HG02852 (cell line): ENCODE results near the gene PRICKLE1.

ENCODE experiments used
- ATAC-seq: cut with Tn5 transposase; IDR thresholded peaks from one replicate; pipeline ENCODE4 v1.9.1; 2021; ENCODE audit warnings: mild to moderate bottlenecking, moderate library complexity; ENCODE audit not compliant: unreplicated experiment

PRICKLE1 gene

DNA sequence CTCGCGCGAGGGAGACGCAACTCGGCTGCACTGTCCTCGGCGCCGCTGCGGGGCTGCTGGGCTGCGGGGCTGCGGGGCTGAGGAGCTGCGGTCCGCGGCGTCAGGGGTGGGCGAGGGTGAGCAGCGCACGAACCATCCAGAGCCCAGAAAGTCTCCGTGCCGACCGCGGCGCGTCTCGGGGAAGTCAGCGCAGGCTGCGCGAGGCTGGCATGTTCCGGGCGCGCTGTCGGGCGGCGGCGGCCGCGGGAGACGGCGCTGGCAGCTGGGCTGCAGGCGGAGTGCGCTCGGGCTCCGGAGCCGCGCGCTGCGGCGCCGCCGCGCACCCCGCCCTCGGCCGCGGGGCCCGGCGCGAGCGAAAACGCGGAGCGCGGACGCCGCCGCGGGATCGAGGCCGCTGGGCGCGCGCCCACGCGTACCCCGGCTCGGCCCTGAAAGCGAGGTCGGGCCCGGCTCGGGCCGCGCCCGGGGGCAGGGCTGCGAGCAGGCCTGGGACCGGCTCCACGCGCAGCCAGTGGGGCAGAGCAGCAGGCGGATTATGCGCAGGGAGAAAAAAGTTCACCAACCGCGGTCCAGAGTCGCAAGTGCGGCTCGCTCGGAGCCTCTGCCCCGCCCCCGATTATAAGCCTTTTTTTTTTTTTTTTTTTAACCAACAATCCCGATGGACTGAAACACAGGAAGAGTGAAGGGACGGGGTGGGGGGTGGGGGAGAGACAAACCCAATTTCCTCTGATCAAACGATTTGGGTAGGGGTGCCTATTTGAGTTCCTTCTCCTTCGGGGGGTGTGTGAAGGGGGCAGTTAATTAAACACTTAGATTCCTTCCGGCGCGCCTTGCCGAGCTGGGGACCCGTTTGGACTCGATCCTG, at the start of gene PRICKLE1:
Gene PRICKLE1, minus strand, starts transcription at position 282 of the 865 bp plus-strand sequence. CDS start 117,230 bp downstream, outside the sequence.
- ATAC-seq: peak; percentile 77

DNA sequence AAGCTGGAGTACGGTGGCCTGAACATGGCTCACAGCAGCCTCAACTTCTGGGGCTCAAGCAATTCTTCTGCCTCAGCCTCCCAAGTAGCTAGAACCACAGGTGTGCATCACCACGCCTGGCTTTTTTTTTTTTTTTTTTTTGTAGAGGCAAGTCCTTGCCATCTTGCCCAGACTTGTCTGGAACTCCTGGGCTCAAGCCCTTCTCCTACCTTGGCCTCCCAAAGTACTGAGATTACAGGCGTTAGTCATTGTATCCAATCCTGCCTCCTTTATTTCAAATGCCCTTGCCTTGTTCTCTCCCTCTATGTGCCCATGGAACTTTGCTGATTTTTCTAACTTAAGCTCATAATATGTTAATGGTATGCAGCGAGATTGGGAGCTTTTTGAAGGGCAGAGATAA, 49.2 kb upstream of the PRICKLE1 start:
- ATAC-seq: no peak

DNA sequence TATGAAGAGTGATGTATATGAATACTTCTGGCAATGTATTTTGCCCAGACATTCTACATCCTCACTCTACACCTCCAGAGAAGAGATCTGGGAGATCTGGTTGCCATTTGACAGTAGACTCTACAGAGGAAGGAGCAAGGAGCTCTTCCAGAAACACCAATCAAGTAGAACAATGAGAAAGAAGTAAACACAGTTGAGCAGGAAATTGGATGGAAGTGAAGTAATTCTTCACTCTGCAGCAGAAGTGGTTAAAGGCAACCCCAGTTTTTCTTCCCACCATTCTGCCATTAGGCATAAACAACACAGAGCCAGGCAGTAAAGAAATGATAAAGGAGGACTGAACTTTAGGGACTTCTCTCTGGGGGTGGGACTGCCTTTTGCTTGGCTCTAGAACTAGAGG, 48.5 kb upstream of the PRICKLE1 start:
- ATAC-seq: no peak

DNA sequence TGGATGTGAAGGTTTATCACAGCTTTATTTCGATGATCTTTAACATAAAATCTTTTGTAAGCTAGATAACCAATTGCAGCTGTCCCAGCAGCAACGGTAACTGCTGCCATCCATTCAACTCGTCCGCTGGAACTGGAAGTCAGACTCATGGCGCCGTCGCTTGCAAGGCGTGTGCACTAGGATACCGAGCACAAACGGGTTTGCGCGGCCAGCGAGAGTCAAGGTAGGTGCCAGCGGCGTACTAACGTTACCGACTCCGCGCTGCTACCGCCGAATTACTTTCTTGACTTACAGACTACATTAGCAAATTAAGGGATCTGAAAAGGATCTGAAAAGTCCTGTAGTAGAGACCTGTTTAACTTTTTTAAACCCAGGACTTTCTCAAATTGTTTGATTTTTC, 47.4 kb upstream of the PRICKLE1 start:
- no peak for ATAC-seq

DNA sequence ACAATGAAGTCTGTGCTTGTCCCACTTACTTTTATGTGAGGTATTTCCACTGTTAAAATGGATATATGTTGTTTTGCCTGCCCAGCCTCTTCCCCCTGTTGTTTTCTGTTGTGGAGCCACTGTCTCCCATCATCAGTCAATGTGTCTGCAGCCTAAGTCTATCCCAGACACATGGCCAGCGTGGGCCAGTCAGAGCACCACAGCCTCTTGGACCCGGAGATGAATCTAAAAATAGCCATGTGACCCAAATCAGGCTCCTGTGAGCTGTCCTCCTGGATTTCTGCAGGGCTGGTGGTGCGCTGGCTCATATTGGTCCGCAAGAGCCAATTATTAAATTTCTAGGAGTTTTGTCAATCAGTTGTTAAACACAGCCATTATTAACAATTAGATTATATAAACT, 44.0 kb upstream of the PRICKLE1 start:
- ATAC-seq: no peak

DNA sequence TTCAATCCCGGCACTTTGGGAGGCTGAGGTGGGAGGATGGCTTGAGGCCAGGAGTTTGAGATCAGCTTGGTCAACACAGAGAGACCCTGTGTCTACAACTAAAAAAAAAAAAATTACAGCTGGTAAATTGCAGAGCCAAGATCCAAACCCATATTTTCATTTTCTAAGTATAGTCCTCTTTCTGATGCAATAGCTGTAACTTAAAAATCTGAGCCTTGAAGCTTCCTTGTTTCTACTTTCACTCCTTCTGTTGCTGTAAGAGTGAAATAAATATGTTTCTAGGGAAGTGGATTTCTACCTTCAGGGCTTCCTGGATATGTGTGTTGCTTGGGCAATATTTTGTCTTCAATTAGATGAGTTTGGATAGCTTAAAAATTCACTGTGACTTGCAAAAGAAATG, 42.0 kb upstream of the PRICKLE1 start:
- ATAC-seq: no peak

DNA sequence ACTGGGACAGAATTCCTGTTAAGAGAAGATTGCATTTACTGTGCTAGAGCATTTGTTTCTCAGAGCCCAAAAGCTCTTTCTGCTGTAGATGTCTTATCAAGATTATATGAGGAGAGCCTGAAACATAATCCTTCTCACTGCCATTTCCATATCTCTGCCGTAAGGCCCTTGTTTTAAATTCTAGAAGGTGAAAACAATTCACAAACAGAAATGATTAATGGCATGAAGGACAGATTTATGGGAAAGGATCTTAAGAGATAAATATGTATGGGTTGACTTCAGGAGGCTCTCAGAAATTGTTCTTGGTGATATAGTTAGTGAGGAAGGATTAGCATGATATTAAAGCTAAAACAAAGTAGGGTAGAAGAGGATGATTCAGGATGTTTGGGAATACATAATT, 40.8 kb upstream of the PRICKLE1 start:
- ATAC-seq: no peak

DNA sequence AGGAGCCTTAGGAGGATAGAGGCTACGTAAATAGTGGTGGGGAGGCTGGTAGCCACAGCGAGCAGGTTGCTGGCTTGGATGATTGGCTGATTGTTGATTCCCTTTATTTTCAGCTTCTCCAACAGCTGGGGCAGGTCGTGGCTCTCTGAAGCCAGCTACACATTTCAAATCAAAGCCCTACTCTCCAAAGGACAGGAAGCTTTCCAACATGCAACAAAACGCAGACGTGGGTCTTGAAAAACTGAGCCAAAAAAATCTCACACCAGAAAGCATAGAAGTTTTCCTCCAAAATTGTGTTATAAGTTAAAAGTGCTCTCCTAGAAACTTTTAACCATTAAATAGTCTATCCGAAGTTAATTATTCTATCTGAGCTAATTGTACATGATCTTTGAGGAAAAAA, 37.6 kb upstream of the PRICKLE1 start:
- no peak for ATAC-seq

DNA sequence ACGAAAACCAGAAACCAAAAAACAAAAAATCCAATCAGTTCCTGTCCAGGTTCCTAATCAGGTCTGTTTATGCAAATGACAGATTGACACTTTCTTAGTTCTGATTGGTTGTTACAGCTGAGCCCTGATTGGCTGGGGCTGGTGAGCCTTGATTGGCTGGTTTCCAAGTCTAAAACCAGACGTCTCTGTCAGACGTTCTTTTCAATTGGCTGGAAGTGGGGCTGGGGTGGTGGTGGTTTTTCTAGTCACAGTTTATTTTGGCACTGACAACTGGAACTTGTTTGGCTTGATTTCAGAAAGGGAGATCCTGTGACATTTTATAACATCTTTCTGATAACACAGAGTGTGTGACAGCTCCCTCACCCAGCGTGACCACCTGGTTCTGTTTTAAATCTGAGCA, 36.1 kb upstream of the PRICKLE1 start:
- no peak for ATAC-seq

DNA sequence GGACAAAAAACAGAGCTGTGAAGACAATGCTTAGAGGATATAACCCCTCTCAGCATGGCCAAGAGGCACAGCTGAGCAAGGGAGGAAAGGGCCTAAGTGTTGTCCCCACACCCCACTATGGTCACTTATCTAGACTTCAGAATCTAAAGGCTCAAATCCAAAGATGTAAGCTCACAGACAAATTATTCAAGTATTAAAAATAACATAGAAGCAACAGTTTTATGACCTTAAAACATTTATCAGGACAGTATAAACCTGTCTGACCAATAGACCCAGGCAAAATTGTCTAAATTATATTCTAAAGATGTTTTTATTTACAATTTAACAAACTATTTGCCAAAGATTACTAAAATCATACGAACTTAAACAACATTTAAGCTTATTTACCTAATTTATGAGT, 28.1 kb upstream of the PRICKLE1 start:
- no peak for ATAC-seq

DNA sequence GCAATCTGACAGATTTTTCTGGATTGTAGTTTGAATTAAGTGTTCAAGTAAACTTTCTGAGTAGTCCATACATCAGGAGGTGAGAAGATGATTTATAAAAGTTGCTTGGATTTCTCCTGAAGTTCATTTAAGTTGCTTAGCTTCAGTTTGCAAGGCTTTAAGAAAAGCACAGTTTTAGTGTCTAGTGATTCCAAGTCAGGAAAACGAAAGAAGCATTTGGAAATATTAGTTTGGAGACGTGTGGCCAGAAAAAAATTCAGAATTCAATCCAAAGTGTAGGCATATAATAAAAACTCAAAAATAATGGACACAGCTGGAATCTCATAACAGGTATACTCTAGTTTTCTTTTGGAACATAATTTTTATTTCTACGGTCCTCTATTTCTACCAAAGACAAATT, 25.5 kb upstream of the PRICKLE1 start:
- ATAC-seq: no peak

DNA sequence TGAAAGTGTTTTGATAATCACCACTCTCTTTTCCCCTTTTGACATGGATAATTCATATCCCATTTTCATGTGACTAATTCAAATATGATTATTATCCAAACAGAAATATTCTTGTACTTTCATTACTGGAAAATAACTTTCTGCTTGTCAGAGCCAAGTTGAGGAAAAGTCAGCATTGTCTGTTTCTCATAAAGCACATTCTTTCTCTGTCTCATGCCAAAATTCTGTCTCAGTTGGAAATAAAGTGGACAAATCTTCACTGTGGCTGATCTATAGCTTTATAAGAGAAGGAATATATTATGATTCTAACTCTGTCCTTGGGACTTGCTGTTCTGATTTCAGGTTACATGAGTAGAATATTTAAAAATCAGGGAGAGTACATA, 22.7 kb upstream of the PRICKLE1 start:
- no peak for ATAC-seq

DNA sequence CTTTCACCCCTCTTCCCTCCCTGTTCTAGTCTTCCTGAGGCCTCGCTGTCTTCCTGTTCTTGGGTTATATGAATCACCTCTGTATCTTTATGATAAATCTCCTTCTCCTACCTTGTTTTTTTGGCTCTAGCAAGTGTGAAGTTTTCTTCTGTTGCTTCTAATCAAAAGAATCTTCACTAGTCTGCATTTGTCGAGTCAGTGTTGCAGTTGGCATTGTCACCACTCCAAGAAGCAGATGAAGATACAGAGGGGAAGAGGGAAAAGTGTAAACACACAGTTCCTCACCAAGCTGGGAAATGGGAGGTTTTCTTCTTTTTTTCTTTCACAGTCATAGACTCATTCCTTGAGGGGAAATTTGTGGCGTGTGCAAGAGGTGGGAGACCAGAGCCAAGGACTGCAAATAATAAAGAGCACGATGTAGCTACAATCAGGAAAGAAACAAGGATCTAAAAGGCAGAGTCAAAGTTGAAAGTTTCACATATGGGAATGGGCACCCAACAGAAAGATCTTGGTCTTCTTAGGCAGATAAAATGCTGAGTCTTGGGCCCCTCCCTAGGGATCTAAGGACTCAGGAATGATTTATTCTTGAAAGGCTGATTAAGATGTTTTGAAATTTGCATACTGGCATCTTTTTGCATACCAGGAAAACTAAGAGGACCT, 22.2 kb upstream of the PRICKLE1 start:
- ATAC-seq: no peak

DNA sequence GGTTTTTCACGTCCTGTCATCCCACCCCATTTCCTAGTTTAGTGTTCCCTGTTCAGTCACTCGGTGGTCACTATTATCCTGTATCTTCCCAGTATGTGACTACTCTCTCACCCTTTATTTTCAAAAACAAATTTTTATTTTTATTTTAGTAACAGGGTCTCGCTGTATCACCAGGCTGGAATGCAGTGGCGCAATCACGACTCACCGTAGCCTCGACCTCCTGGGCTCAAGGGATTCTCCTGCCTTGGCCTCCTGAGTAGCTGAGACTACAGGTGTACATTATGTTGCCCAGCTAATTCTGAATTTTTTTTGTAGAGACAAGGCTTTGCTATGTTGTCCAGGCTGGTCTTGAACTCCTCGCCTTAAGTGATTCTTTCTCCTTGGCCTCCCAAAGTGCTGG, 20.1 kb upstream of the PRICKLE1 start:
- ATAC-seq: no peak

DNA sequence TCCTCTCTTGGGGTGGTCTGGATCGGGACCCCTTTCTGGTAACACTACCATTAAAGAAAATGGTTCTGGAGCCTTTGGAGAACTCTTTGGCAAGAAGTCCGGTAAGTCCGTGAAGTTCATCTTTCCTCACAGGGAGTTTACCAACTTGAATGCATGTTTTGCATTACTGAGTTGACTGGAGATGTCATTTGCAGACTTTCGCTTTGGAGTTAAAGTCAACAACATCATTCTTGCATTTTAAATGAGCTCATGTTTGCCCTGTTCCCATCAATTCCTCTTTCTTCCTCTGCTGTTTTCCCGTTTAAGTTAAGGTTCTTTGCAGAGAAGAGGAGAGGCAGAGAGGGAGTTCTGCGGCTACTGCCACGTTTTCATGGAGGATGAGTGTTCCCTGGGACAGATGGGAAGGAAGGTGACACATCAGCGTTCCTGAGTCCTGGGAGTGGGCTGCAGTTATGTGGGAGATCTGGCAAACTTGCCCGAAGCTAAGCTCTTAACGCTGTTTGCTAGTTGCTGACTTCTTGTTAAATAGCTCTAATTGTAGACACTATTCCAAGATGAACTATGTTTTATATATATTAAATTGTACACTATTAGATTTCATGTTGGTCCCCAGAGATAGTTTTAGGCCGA, 18.8 kb upstream of the PRICKLE1 start:
- ATAC-seq: no peak

DNA sequence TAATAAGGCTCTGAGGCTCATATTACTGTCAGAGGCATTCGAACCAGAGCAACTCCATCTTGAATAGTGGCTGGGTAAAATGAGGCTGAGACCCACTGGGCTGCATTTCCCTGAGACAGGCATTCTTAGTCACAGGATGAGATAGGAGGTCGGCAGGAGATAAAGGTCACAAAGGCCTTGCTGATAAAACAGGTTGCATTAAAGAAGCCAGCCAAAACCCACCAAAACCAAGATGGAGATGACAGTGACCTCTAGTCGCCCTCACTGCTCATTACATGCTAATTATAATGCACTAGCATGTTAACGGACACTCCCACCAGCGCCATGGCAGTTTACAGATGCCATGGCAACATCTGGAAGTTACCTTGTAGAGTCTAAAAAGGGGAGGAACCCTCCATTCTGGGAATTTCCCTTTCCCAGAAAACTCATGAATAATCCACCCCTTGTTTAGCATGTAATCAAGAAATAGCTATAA, 18.1 kb upstream of the PRICKLE1 start:
- no peak for ATAC-seq

DNA sequence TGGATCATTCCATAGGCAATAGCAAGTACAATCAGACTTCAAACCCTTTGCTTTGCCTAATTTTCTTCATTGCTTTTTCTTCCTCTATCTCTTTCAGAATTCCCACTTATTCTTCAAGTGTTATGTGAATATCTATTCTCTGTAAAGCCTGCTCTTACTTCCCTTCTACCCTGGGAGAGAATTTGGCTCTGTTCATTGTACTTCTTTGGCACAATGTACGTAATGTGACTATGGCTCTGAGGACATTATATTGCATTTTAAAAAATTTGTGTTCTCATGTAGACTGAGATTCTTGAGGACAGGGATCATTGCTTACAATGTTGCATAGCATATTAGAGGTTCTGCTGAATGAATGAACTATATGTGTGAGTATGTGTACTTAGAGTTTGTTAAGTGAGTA, 16.9 kb upstream of the PRICKLE1 start:
- no peak for ATAC-seq

DNA sequence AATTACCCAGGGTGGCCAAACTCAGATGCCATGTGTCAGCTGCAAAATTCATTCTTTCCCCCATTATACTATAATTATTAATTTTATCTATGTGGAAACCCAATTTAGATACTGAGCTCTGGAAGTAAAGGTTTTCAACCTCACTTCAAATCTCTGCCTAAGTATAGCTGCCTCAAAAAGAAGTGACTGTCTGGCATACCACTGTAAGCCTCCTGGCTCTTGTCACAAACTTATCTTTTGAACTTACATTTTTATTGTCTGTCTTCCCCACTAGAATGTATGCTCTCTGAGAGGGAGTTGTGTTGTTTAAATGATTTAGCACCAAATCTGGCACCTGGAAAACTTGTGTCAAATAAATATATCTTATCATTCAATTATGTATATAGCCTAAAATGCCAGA, 16.1 kb upstream of the PRICKLE1 start:
- no peak for ATAC-seq

DNA sequence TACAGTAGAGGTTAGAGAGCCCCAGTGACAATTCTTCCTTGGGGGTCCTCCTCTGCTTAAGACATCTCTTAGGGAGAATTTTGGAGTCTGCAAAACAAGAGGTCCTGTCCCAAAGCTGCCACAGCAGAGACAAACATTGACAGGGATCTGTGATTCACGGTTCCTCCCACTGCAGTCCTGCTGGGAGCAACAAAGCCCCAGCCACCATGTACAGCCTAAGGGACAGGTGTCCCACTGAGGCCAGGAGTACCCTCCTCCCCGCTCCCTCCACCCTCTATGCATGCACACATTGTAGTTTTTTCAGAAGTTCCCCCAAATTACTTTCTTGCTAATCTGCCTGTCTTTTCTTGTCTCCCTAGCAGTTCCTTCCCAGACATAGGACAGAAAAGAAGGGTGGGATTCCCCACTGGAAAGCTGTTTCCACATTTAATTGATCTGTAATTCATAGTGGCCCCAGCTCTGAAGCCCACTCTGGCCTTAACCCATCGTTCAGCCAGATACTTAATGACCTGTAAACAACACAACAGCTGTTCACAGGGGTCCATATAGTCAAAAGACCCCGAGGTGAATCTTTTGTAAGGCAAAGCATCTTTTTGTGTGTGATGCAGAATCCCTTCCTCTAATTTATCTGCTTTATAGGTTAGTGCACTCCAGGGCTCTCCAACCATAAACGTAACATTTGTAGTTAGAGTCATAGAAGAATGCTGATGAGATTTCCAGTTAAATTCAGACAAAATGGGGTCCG, 13.9 kb upstream of the PRICKLE1 start:
- ATAC-seq: no peak

DNA sequence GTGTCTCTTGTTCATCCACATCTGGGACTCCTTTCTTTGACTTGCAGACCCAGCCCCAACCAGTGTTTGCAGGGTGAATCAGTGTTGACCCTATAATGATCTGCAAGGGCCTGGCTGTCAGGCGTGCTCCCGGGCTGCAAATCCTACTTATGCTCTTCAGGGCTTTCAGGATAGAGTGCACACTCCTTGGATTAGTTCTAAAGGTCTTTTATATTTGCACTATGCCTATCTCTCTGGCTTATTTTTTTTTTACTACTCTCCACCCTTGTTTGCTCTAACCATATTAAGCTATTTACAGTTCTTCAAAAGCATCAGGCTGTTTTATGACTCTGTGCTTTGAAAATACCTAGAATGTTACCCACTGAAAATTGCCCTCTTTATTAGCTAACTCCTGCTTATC, 4.3 kb upstream of the PRICKLE1 start:
- ATAC-seq: no peak

DNA sequence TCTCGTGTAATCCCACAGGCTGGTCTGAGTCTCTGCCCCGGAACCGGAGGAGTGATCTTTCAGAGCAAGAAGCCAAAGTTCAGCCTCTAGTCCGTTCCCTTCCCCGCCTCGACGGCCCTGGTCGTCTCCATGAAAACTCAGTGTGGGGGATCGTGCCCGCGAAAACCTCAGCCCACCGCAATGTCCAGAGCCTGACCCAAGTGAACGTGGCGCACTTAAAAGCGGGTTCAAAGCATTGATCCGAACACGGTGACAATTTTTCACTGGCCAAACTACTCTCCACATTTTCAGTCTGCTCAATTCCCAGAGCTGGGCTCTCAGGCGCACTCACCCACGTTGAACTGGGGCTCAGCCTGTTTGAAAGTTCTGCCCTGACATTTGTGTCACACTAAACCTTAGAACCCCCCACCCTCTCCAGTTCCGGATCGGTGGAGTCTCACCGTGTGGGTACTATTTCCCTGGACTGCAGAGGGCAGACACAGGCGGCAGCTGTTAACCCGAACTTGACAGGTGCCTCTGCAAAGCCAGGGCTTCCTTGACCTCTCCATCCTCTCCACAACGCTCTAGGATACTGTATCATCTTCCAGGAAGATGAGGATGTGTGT, 886 bp upstream of the PRICKLE1 start:
- ATAC-seq: no peak
